Transverse colon (tissue), 4 donors: Measurements from ENCODE around the gene ETV6. TPM values are rescaled to one million over a fixed set of nuclear protein-coding genes. Genes with fewer than 3 reads are reported as not detected.

ENCODE experiments used
- DNase-seq: peaks from one replicate; pipeline ENCODE4 v3.0.0-alpha.2; 2019
- H3K27ac ChIP-seq, 4 donors: fragments of 200-600 bp; sonication (generic); 2 replicates each; pipeline ENCODE4 v1.5.1; 2016 to 2018; ENCODE audit warnings: inconsistent platforms in 4 of 4
- H3K27me3 ChIP-seq: fragments of 200-600 bp; sonication (generic); 2 replicates; pipeline ENCODE4 v1.5.1; 2017; ENCODE audit warnings: inconsistent platforms
- H3K36me3 ChIP-seq, 4 donors: fragments of 200-600 bp; sonication (generic); 2 replicates each; pipeline ENCODE4 v1.5.1; 2017 to 2019; ENCODE audit warnings: inconsistent platforms in 4 of 4
- H3K4me1 ChIP-seq, 4 donors: fragments of 200-600 bp; sonication (generic); 2 replicates each; pipeline ENCODE4 v1.5.1; 2017 to 2020; ENCODE audit warnings: inconsistent platforms in 4 of 4
- H3K4me3 ChIP-seq, 4 donors: fragments of 200-600 bp; sonication (generic); 1 replicate in 1 of 4; 2 replicates in 3 of 4; pipeline versions ENCODE4 v1.5.1 to v1.6.1; 2017 to 2019; ENCODE audit warnings: inconsistent platforms in 4 of 4
- H3K9me3 ChIP-seq, 2 donors: fragments of 200-600 bp; sonication (generic); 2 replicates each; pipeline ENCODE4 v1.5.1; 2017 to 2019; ENCODE audit warnings: inconsistent platforms in 2 of 2
- CTCF ChIP-seq, 5 experiments: fragments of 200-600 bp in 3 of 5; fragments of 450-650 bp in 2 of 5; sonication (generic) in 3 of 5; IDR thresholded peaks; 1 replicate in 2 of 5; 2 replicates in 3 of 5; pipeline ENCODE4 v1.5.1; 2016 to 2017; ENCODE audit warnings: antibody characterized with exemption in 5 of 5, inconsistent platforms in 3 of 5, mild to moderate bottlenecking in 2 of 5, moderate library complexity in 1 of 5
- EP300 ChIP-seq: sonication (generic); formaldehyde crosslinking; IDR thresholded peaks from one replicate; pipeline ENCODE4 v1.6.1; 2017; ENCODE audit warnings: antibody characterized with exemption, low read depth
- POLR2A ChIP-seq: fragments of 450-650 bp; IDR thresholded peaks from one replicate; pipeline ENCODE4 v1.6.1; 2016; ENCODE audit warnings: antibody characterized with exemption, mild to moderate bottlenecking, moderate library complexity
- POLR2AphosphoS5 ChIP-seq, 3 donors: sonication (generic); formaldehyde crosslinking; IDR thresholded peaks; one replicate each; pipeline ENCODE4 v1.6.1; 2016; ENCODE audit warnings: antibody characterized with exemption in 3 of 3
- WGBS, 2 donors: methylation state at CpG; one replicate each; pipeline ENCODE4 v1.1.5; 2018; ENCODE audit warnings: low coverage in 1 of 2; 5-methylcytosine and 5-hydroxymethylcytosine counted together
- in situ Hi-C, 4 donors: fragments of 200-750 bp; cut with MboI; loops; one replicate each; pipeline versions ENCODE4 v1.15.0 to v1.15.1; 2017; ENCODE audit warnings: low sequenced_read_pairs in 3 of 4, low pct_ligation_motif_present in 1 of 4, low pct_unique_long_range_greater_than_20kb in 1 of 4
- intact Hi-C: fragments of 100-400 bp; cut with DNase I; formaldehyde crosslinking; loops from one replicate; pipeline ENCODE4 v1.15.1; 2023; ENCODE audit warnings: low total_unique reads
- total RNA-seq, 4 donors: library from RNA; depleted of rRNA; stranded (reverse); fragments of >200 nt; gene quantifications; one replicate each; pipeline ENCODE4 v1.1.0, GENCODE V29; 2016

Gene ETV6
- total RNA-seq, 4 donors from 2014 or later: 19.9 to 47.9 (median 41.0) TPM

- Histone ChIP-seq H3K4me1 (peaks cover 8 to 45% (median 19%) of the 10 kb centered on the region in 4 donors), H3K27ac (peak overlapping the region; percentile 45 to 79 (median 70)), H3K27me3 (no peaks in the 10 kb centered on the region), H3K4me3 (no peak overlapping the region), H3K36me3 (no peaks in the 10 kb centered on the region), H3K9me3 (no peaks in the 10 kb centered on the region)
- intact Hi-C loops: loop anchor here (5.0 to 10.0 kb wide), 2 partner anchors 47 to 144 kb away; no protein-coding TSS in a partner anchor
- TF ChIP-seq POLR2AphosphoS5 (IDR thresholded peaks at IDR 0.05): peak in 1 of 3 donors; percentile 8
- TF ChIP-seq POLR2A: no peak
- WGBS, 2 donors: 69 to 88% methylated on average over 1 to 6 of the region's 6 CpGs
- DNase-seq: no peak
- in situ Hi-C loops: no loop called here
These were observed 52.0 kb downstream of the ETV6 start for GRCh38 chr12:11701433-11701832.

- no peak for DNase-seq
- in situ Hi-C loops (no loop called here), intact Hi-C loops (loop anchor here (5.0 to 10.0 kb wide), 2 partner anchors 48 to 146 kb away; no protein-coding TSS in a partner anchor)
- Histone ChIP-seq H3K9me3 (no peaks in the 10 kb centered on the region), H3K27ac (peak overlapping the region in 3 of 4 donors; percentile 67 to 81 (median 73)), H3K27me3 (no peaks in the 10 kb centered on the region), H3K4me1 (peaks cover 22 to 60% (median 34%) of the 10 kb centered on the region in 4 donors), H3K36me3 (no peaks in the 10 kb centered on the region), H3K4me3 (no peak overlapping the region)
- TF ChIP-seq POLR2AphosphoS5 (IDR thresholded peaks at IDR 0.05): no peak
- TF ChIP-seq POLR2A: no peak
- TF ChIP-seq CTCF (IDR thresholded peaks at IDR 0.05): no peak
- TF ChIP-seq EP300: no peak
- 53 to 87% methylated on average over 1 to 5 of the region's 5 CpGs for whole genome bisulfite sequencing, 2 donors
These were observed 53.5 kb downstream of the ETV6 start for GRCh38 chr12:11702959-11703358.

GRCh38 chr12:11703378-11703777, 53.9 kb downstream of the ETV6 start:
- WGBS, 2 donors: 78 to 88% methylated on average over 2 to 4 of the region's 4 CpGs
- Histone ChIP-seq H3K27me3 (no peaks in the 10 kb centered on the region), H3K4me1 (peaks cover 22 to 64% (median 36%) of the 10 kb centered on the region in 4 donors), H3K27ac (peak overlapping the region in 2 of 4 donors; percentile 64 to 81), H3K36me3 (no peaks in the 10 kb centered on the region), H3K9me3 (no peaks in the 10 kb centered on the region), H3K4me3 (no peak overlapping the region)
- no peak for TF ChIP-seq POLR2AphosphoS5 (IDR thresholded peaks at IDR 0.05)
- no peak for TF ChIP-seq POLR2A
- TF ChIP-seq EP300: no peak
- no peak for TF ChIP-seq CTCF (IDR thresholded peaks at IDR 0.05)
- DNase-seq: no peak
- intact Hi-C loops: loop anchor here (5.0 to 10.0 kb wide), 2 partner anchors 49 to 146 kb away; no protein-coding TSS in a partner anchor
- in situ Hi-C loops: no loop called here

- Histone ChIP-seq H3K27ac (peak overlapping the region; percentile 64 to 81 (median 70)), H3K9me3 (no peaks in the 10 kb centered on the region), H3K36me3 (no peaks in the 10 kb centered on the region), H3K4me3 (no peak overlapping the region), H3K4me1 (peaks cover 22 to 64% (median 38%) of the 10 kb centered on the region in 4 donors), H3K27me3 (no peaks in the 10 kb centered on the region)
- WGBS, 2 donors: 94 to 95% methylated on average over 6 to 8 of the region's 8 CpGs
- TF ChIP-seq EP300: no peak
- TF ChIP-seq CTCF (IDR thresholded peaks at IDR 0.05): no peak
- in situ Hi-C loops: no loop called here
- intact Hi-C loops: loop anchor here (5.0 to 10.0 kb wide), 2 partner anchors 49 to 147 kb away; no protein-coding TSS in a partner anchor
- no peak for DNase-seq
These were observed 54.6 kb downstream of the ETV6 start for GRCh38 chr12:11704089-11704488.

- Histone ChIP-seq H3K4me1 (peaks cover 22 to 58% (median 38%) of the 10 kb centered on the region in 4 donors), H3K36me3 (no peaks in the 10 kb centered on the region), H3K9me3 (no peaks in the 10 kb centered on the region), H3K27me3 (no peaks in the 10 kb centered on the region), H3K4me3 (no peak overlapping the region), H3K27ac (peak overlapping the region; percentile 64 to 81 (median 70))
- intact Hi-C loops (loop anchor here (10.0 kb wide), 1 partner anchor 50 kb away; no protein-coding TSS in a partner anchor), in situ Hi-C loops (no loop called here)
- TF ChIP-seq POLR2A (no peak), EP300 (peak; percentile 53), POLR2AphosphoS5 (IDR thresholded peaks at IDR 0.05) (peak; percentile 38 to 73 (median 49))
- 66 to 70% methylated on average over 7 of the region's 7 CpGs for WGBS, 2 donors
- no peak for DNase-seq
These were observed 55.5 kb downstream of the ETV6 start for GRCh38 chr12:11705010-11705409.
